Measurements from ENCODE around the gene VSIG2. TPM values are rescaled to one million over a fixed set of nuclear protein-coding genes. Genes with fewer than 3 reads are reported as not detected.
"Not testable (repeated sequence)": the region's sequence is repeated elsewhere in the genome, so short reads cannot be mapped to it uniquely, and the experiment has no call there.

The VSIG2 gene, protein sequence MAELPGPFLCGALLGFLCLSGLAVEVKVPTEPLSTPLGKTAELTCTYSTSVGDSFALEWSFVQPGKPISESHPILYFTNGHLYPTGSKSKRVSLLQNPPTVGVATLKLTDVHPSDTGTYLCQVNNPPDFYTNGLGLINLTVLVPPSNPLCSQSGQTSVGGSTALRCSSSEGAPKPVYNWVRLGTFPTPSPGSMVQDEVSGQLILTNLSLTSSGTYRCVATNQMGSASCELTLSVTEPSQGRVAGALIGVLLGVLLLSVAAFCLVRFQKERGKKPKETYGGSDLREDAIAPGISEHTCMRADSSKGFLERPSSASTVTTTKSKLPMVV
- not detected for polyA plus RNA-seq (2012; ENCODE audit: insufficient read depth, insufficient read length)

GRCh38 chr11:124751741-124752470 lies at the start of gene VSIG2:
Gene VSIG2 (minus strand): TSS chr11:124752255. CDS start chr11:124752137, 118 bp downstream.
- H3K4me3 ChIP-seq (ENCODE audit: low read length): no peak within 1 kb of the TSS
- DNase-seq (ENCODE audit: low read depth, low spot score): no peak

GRCh38 chr11:124801014-124801413 lies 49.0 kb upstream of the VSIG2 start:
- no peak for DNase-seq (ENCODE audit: low read depth, low spot score)
- peak overlapping the region; percentile 68 for H3K4me3 ChIP-seq (ENCODE audit: low read length)

GRCh38 chr11:124800226-124800929 lies 48.3 kb upstream of the VSIG2 start, which contains the start of gene MSANTD2:
Gene MSANTD2 (minus strand): TSS chr11:124800406. CDS start chr11:124800380, 26 bp downstream.
- peak; percentile 39 for DNase-seq (ENCODE audit: low read depth, low spot score)
- H3K4me3 ChIP-seq (ENCODE audit: low read length): peak within 1 kb of the TSS; percentile 68

- DNase-seq (ENCODE audit: low read depth, low spot score): peak; percentile 28
- H3K4me3 ChIP-seq (ENCODE audit: low read length): peak overlapping the region; percentile 68
Observed at GRCh38 chr11:124799348-124800225, 47.5 kb upstream of the VSIG2 start.

- peak; percentile 49 for DNase-seq (ENCODE audit: low read depth, low spot score)
- peak overlapping the region; percentile 68 for H3K4me3 ChIP-seq (ENCODE audit: low read length)
Observed at GRCh38 chr11:124798991-124799347, 46.9 kb upstream of the VSIG2 start.

DNA sequence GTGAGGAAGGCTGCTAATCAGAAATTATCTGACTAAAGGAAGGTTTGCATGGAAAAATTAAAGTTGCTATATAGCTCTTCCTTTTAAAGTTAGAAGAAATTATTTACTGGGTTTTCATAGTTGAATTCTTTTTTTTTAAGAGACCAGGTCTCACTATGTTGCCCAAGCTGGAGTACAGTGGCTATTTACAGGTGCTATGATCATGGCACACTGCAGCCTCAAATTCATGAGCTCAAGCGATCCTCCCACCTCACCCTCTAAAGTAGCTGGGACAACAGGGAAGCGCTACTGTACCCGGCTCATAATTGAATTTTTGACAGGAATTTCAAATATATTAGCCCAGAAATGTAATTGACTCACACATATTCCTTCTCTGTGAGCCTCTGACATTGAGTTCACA lies 44.3 kb upstream of the VSIG2 start:
- H3K4me3 ChIP-seq (ENCODE audit: low read length): no peak overlapping the region

GRCh38 chr11:124793466-124794278 lies 41.6 kb upstream of the VSIG2 start:
- DNase-seq (ENCODE audit: low read depth, low spot score): peak; percentile 36
- H3K4me3 ChIP-seq (ENCODE audit: low read length): no peak overlapping the region

More for the DNA sequence above, 44.3 kb upstream of the VSIG2 start:
- no peak for DNase-seq (ENCODE audit: low read depth, low spot score)

DNA sequence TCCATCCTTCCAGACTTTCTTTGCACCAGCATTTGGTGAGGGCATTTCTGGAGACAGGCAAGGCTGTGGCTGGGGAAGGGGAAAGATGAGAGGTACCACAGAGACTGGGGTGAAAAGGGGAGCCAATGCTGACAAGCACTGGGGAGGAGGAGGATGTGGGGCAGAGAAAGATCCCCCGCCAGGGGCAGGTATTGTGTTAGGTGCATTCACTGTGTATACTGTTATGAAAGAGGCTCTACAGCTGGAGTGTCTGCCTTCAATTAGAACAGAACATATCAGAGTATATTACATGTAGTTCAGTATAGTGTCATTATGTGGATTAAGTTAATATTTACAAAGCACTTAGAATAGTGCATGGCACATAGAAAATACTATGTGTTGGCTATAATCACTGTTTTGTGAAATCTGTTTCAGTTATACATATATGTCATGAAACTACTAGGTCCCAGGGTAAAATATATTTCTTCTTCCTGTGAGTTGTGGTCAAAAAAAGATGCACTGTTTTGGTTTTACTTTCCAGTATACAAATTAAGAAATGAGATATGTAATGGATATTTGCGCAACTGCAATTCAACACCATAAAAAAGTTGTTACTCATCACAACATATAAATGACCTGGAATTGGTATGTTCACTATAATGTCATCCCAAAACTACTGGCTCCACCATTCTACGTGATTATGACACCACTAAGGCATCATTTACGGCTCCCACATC lies 39.7 kb upstream of the VSIG2 start:
- no peak for DNase-seq (ENCODE audit: low read depth, low spot score)
- H3K4me3 ChIP-seq (ENCODE audit: low read length): no peak overlapping the region

DNA sequence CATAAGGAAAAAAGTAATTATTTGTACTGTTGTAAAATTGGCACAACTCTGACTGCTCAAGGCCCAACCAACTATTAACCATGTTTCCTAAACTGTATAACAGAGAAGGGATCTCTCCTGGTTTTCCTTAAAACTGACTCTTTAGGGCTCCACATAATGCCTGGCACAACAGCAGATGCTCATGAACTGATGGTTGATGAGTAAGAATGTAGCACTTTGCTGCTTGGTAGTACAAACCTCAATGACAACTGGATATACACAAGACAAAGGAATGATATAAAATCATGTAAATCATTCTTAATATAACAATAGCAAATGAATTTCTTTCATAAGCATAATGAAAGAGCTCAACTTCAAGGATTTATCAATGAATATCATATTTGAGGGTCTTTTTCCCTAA lies 36.5 kb upstream of the VSIG2 start:
- DNase-seq (ENCODE audit: low read depth, low spot score): no peak
- no peak overlapping the region for H3K4me3 ChIP-seq (ENCODE audit: low read length)

DNA sequence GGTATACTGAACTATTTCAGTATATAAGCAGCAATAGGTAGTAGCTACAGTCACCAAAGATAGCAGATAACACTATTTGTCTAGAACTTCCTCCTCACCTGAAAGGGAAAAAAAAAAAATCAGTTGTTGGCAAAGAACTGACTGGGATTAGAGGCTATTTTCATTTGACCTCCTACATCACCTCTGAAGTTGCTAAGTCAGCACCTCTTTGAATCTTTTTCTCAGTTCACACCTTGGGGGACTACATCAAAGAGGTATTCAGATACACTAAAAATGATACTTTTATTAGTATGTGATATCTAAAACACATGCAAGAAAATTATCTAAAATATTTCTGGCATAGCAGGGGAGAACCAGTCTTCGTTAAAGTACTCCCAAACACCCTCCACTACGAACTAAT lies 32.0 kb upstream of the VSIG2 start:
- no peak for DNase-seq (ENCODE audit: low read depth, low spot score)
- H3K4me3 ChIP-seq (ENCODE audit: low read length): no peak overlapping the region

GRCh38 chr11:124783002-124783401 lies 30.9 kb upstream of the VSIG2 start:
- no peak for DNase-seq (ENCODE audit: low read depth, low spot score)
- no peak overlapping the region for H3K4me3 ChIP-seq (ENCODE audit: low read length)

- no peak for DNase-seq (ENCODE audit: low read depth, low spot score)
- H3K4me3 ChIP-seq (ENCODE audit: low read length): no peak overlapping the region
Observed at GRCh38 chr11:124779568-124779967, 27.5 kb upstream of the VSIG2 start.

DNA sequence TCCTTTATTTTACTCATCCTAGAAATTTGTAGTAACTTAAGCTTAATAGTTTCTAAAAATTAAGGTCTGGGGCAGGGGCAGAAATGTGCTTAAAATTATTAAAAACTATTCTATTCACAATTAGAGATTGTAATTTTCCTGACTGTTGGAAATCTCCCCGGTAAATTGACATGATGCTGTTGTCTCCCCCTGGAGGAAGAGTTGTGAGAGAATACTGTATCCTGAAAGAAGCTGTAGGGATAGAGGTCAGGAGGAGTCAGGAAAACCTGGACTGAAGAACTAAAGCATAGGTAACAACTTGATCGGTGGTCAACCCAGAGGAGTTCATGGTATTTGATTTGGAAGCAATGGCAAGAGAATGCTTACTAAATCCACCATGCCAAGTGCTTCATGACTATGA lies 26.2 kb upstream of the VSIG2 start:
- H3K4me3 ChIP-seq (ENCODE audit: low read length): no peak overlapping the region
- no peak for DNase-seq (ENCODE audit: low read depth, low spot score)

- H3K4me3 ChIP-seq (ENCODE audit: low read length): no peak overlapping the region
- DNase-seq (ENCODE audit: low read depth, low spot score): peak; percentile 71
Observed at GRCh38 chr11:124776865-124777645, 25.0 kb upstream of the VSIG2 start.

DNA sequence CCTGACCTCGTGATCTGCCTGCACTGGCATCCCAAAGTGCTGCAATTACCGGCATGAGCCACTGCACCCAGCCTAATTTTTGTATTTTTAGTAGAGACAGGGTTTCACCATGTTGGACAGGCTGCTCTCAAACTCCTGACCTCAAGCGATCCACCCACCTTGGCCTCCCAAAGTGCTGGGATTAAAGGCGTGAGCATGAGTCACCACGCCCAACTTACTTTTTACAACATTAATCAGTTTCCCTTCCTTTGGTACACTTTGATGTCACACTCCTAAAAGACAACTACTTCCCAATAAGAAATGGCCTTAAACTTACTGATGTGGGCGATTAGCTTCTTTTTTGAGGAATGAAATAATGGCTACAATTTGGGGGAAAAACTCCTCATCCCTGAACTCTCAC lies 18.9 kb upstream of the VSIG2 start:
- not testable (repeated sequence) for DNase-seq (ENCODE audit: low read depth, low spot score); H3K4me3 ChIP-seq (ENCODE audit: low read length)

- no peak for DNase-seq (ENCODE audit: low read depth, low spot score)
- no peak overlapping the region for H3K4me3 ChIP-seq (ENCODE audit: low read length)
Observed at GRCh38 chr11:124769806-124770774, 18.0 kb upstream of the VSIG2 start.
